T-cell (primary cell): ENCODE results near the gene CCDC124. TPM values are rescaled to one million over a fixed set of nuclear protein-coding genes. Genes with fewer than 3 reads are reported as not detected.
A peak's percentile ranks its signal among the peaks of the same experiment; 100 is the strongest.

Source experiments
- ATAC-seq, 4 experiments: fragments of 200-7000 bp in 3 of 4; fragments of 150-1000 bp in 1 of 4; cut with Tn5 transposase; replicated peaks in 1 of 4; 1 replicate in 3 of 4; 2 replicates in 1 of 4; pipeline ENCODE4 v1.10.0; 2021; ENCODE audit warnings: moderate library complexity in 3 of 4, mild to moderate bottlenecking in 2 of 4, moderate number of reproducible peaks in 1 of 4
- CTCF ChIA-PET, 2 donors: fragments of 300-600 bp; sonication (Branson Sonifier 250); formaldehyde crosslinking; loops; one replicate each; lab custom pipeline; 2022; ENCODE audit warnings: antibody characterized with exemption in 2 of 2; lab: Charles Lee
- POLR2A ChIA-PET, 2 donors: fragments of 300-600 bp; sonication (Branson Sonifier 250); formaldehyde crosslinking; loops; one replicate each; lab custom pipeline; 2022; ENCODE audit warnings: antibody characterized with exemption in 2 of 2; lab: Charles Lee
- DNase-seq, 35 experiments: peaks; one replicate each; pipeline versions ENCODE4 v3.0.0 to v3.0.0-alpha.2; 2013 to 2023
- H3K27ac ChIP-seq: one replicate; pipeline ENCODE4 v1.5.1; 2013; ENCODE audit warnings: low read length
- H3K27me3 ChIP-seq, 2 experiments: replicated peaks in 1 of 2; 1 replicate in 1 of 2; 2 replicates in 1 of 2; pipeline versions ENCODE4 v1.6.1 to v1.7.0; 2013; ENCODE audit warnings: low read length in 1 of 2, mixed read lengths in 1 of 2; ENCODE audit not compliant: control insufficient read depth in 2 of 2, insufficient read depth in 2 of 2; ENCODE audit errors: extremely low read depth in 1 of 2
- H3K36me3 ChIP-seq, 2 donors: 1 replicate in 1 of 2; 2 replicates in 1 of 2; pipeline versions ENCODE4 v1.6.1 to v1.7.0; 2013; ENCODE audit warnings: low read length in 1 of 2; ENCODE audit not compliant: control insufficient read depth in 2 of 2, insufficient read depth in 1 of 2; ENCODE audit errors: extremely low read depth in 1 of 2
- H3K4me1 ChIP-seq, 2 experiments: 1 replicate in 1 of 2; 2 replicates in 1 of 2; pipeline versions ENCODE4 v1.6.1 to v1.7.0; 2013; ENCODE audit warnings: low read length in 2 of 2, mixed read lengths in 1 of 2; ENCODE audit not compliant: insufficient read depth in 2 of 2, control insufficient read depth in 1 of 2; ENCODE audit errors: extremely low read depth in 1 of 2
- H3K4me3 ChIP-seq, 2 donors: 1 replicate in 1 of 2; 2 replicates in 1 of 2; pipeline versions ENCODE4 v1.5.1 to v1.7.0; 2013; ENCODE audit warnings: mild to moderate bottlenecking in 2 of 2, low read length in 1 of 2, moderate library complexity in 1 of 2; ENCODE audit not compliant: control insufficient read depth in 1 of 2; ENCODE audit errors: extremely low read depth in 1 of 2
- H3K9me3 ChIP-seq: 2 replicates; pipeline ENCODE4 v1.7.0; 2013
- H3K27ac Mint-ChIP-seq, 2 donors: one replicate each; pipeline ENCODE4 v1.8.0; 2020 to 2021; ENCODE audit warnings: mild to moderate bottlenecking in 2 of 2, mixed read lengths in 2 of 2
- H3K27me3 Mint-ChIP-seq, 2 donors: one replicate each; pipeline ENCODE4 v1.8.0; 2021 to 2022; ENCODE audit warnings: mixed read lengths in 2 of 2
- H3K36me3 Mint-ChIP-seq: one replicate; pipeline ENCODE4 v1.8.0; 2021; ENCODE audit warnings: mixed read lengths
- H3K4me1 Mint-ChIP-seq, 3 donors: one replicate each; pipeline ENCODE4 v1.8.0; 2020 to 2022; ENCODE audit warnings: mixed read lengths in 3 of 3, mild to moderate bottlenecking in 1 of 3
- H3K4me3 Mint-ChIP-seq, 3 donors: one replicate each; pipeline ENCODE4 v1.8.0; 2020 to 2022; ENCODE audit warnings: mild to moderate bottlenecking in 3 of 3, mixed read lengths in 3 of 3, moderate library complexity in 3 of 3
- H3K9me3 Mint-ChIP-seq, 3 donors: one replicate each; pipeline ENCODE4 v1.8.0; 2020 to 2022; ENCODE audit warnings: mixed read lengths in 3 of 3
- WGBS: methylation state at CpG from one replicate; pipeline ENCODE4 v1.1.5; 2013; ENCODE audit warnings: missing lambda C conversion rate; ENCODE audit not compliant: insufficient coverage; 5-methylcytosine and 5-hydroxymethylcytosine counted together
- total RNA-seq, 35 experiments: library from RNA in 6 of 35; stranded (reverse) in 6 of 35; fragments of 120-200 nt in 1 of 35; gene quantifications; one replicate each; pipeline versions ENCODE4 v1.2.1 to v1.2.4 and lab custom pipeline; 2013 to 2026

The CCDC124 gene
- total RNA-seq, 5 donors from 2014 or later (not counting 1 experiment from before 2014, with no cell fraction given) = 24.8 to 51.1 (median 41.5) TPM

- Mint-ChIP-seq H3K4me3 (no peak overlapping the region), H3K36me3 (no peaks in the 10 kb centered on the region), H3K4me1 (peaks cover 0 to 10% (median 5%) of the 10 kb centered on the region in 3 donors), H3K27me3 (peaks cover 27 to 45% of the 10 kb centered on the region in 2 donors), H3K27ac (no peak overlapping the region), H3K9me3 (no peaks in the 10 kb centered on the region)
- peaks cover 0 to 12% of the 10 kb centered on the region in 2 experiments for H3K4me1 ChIP-seq
- WGBS = 62% methylated on average over 2 of the region's 3 CpGs
- H3K36me3 ChIP-seq = no peaks in the 10 kb centered on the region
- H3K4me3 ChIP-seq = no peak overlapping the region
- POLR2A ChIA-PET = no interaction called here
- ATAC-seq (no peak), DNase-seq (no peak)
- CTCF ChIA-PET = interaction anchor here (0.5 to 0.7 kb wide), 3 partner anchors 21 to 108 kb away, joined by 5 to 6 read pairs (median 5); no protein-coding TSS in a partner anchor
- peaks cover 0 to 51% of the 10 kb centered on the region in 2 experiments for H3K27me3 ChIP-seq
- H3K27ac ChIP-seq = no peak overlapping the region
- no peaks in the 10 kb centered on the region for H3K9me3 ChIP-seq
Observed at GRCh38 chr19:17957149-17957849, 24.5 kb downstream of the CCDC124 start.

DNA sequence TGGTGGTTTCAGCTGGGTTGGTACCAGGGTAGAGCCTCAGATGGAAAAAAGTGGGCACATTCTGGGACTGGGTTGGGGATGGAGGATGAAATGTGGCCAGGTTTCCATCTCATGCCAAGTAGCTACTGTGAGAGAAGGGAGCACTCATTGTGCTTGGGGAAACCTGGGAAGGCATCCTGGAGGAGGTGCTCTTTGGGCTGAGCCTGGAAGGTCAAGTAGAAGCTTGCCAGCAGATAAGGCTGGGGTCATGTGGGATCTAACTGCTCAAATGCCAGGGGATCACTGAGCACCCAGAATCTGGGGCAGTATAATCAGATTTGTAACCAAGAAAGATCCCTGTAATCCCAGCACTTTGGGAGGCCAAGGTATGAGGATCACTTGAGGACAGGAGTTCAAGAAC is 25.1 kb downstream of the CCDC124 start:
- Histone ChIP-seq H3K4me1 (peaks cover 0 to 6% of the 10 kb centered on the region in 2 experiments), H3K27ac (no peak overlapping the region), H3K4me3 (no peak overlapping the region), H3K36me3 (no peaks in the 10 kb centered on the region), H3K9me3 (no peaks in the 10 kb centered on the region), H3K27me3 (peaks cover 0 to 48% of the 10 kb centered on the region in 2 experiments)
- Mint-ChIP-seq H3K9me3 (no peaks in the 10 kb centered on the region), H3K27ac (no peak overlapping the region), H3K4me3 (no peak overlapping the region), H3K36me3 (no peaks in the 10 kb centered on the region), H3K4me1 (peaks cover 0 to 6% (median 1%) of the 10 kb centered on the region in 3 donors), H3K27me3 (peaks cover 27 to 40% of the 10 kb centered on the region in 2 donors)
- CTCF ChIA-PET = interaction anchor here (0.5 to 0.7 kb wide), 3 partner anchors 13 to 37 kb away, joined by 5 to 6 read pairs (median 5); no protein-coding TSS in a partner anchor
- DNase-seq (no peak), ATAC-seq (no peak)
- POLR2A ChIA-PET = no interaction called here

GRCh38 chr19:17963936-17964691 is 31.3 kb downstream of the CCDC124 start:
- ChIA-PET CTCF (interaction anchor here in 1 of 2 donors (0.7 kb wide), 2 partner anchors 108 to 216 kb away, joined by 3 to 6 read pairs; no protein-coding TSS in a partner anchor), POLR2A (interaction anchor here in 1 of 2 donors (0.6 kb wide), 1 partner anchor 292 kb away, joined by 9 read pairs; no protein-coding TSS in a partner anchor)
- H3K27ac Mint-ChIP-seq = no peak overlapping the region
- H3K36me3 Mint-ChIP-seq = no peaks in the 10 kb centered on the region
- Histone ChIP-seq H3K4me1 (peaks cover 0 to 11% of the 10 kb centered on the region in 2 experiments), H3K9me3 (no peaks in the 10 kb centered on the region), H3K27ac (no peak overlapping the region), H3K36me3 (no peaks in the 10 kb centered on the region), H3K27me3 (peaks cover 2 to 64% of the 10 kb centered on the region in 2 experiments), H3K4me3 (no peak overlapping the region)
- peaks cover 6 to 12% (median 9%) of the 10 kb centered on the region in 3 donors for H3K4me1 Mint-ChIP-seq
- peaks cover 35 to 48% of the 10 kb centered on the region in 2 donors for H3K27me3 Mint-ChIP-seq
- DNase-seq (no peak), ATAC-seq (no peak)
- WGBS = 81% methylated on average over 9 of the region's 13 CpGs
- no peaks in the 10 kb centered on the region for H3K9me3 Mint-ChIP-seq
- no peak overlapping the region for H3K4me3 Mint-ChIP-seq

GRCh38 chr19:17965370-17966128 is 32.7 kb downstream of the CCDC124 start:
- Mint-ChIP-seq H3K36me3 (no peaks in the 10 kb centered on the region), H3K27ac (no peak overlapping the region), H3K4me3 (peak overlapping the region in 1 of 3 donors; percentile 70), H3K9me3 (no peaks in the 10 kb centered on the region), H3K4me1 (peaks cover 6 to 17% (median 9%) of the 10 kb centered on the region in 3 donors), H3K27me3 (peaks cover 40 to 52% of the 10 kb centered on the region in 2 donors)
- H3K27ac ChIP-seq = no peak overlapping the region
- H3K4me1 ChIP-seq = peaks cover 0 to 11% of the 10 kb centered on the region in 2 experiments
- H3K4me3 ChIP-seq = no peak overlapping the region
- CTCF ChIA-PET = interaction anchor here (0.6 to 0.7 kb wide), 3 partner anchors 11 to 1227 kb away, joined by 3 to 5 read pairs (median 3); no protein-coding TSS in a partner anchor
- peaks cover 2 to 75% of the 10 kb centered on the region in 2 experiments for H3K27me3 ChIP-seq
- POLR2A ChIA-PET = no interaction called here
- H3K36me3 ChIP-seq = no peaks in the 10 kb centered on the region
- DNase-seq (no peak), ATAC-seq (no peak)
- WGBS = 79% methylated on average over 9 of the region's 11 CpGs
- no peaks in the 10 kb centered on the region for H3K9me3 ChIP-seq

DNA sequence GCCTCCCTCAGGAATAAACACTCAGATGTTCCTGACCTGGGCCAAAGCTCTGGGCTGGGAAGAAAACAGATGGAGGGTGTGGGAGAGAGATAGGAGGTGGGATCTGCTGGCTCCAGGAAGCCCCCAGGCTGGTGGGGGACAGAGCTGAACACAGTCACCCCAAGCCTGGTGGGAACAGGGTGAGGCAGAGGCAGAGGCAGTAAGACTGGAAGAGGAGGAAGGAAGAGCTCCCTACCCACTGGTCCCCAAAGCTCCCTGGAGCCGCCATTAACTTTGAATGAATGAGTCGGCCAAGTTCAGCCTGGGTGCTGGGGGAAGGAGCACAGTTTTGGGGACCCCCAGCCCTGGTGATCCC is 33.3 kb downstream of the CCDC124 start:
- Histone ChIP-seq H3K4me3 (no peak overlapping the region), H3K27ac (no peak overlapping the region), H3K36me3 (no peaks in the 10 kb centered on the region), H3K4me1 (peaks cover 0 to 11% of the 10 kb centered on the region in 2 experiments), H3K27me3 (peaks cover 2 to 77% of the 10 kb centered on the region in 2 experiments), H3K9me3 (no peaks in the 10 kb centered on the region)
- no CpG with 5 or more reads among the region's 2 CpGs for whole genome bisulfite sequencing
- Mint-ChIP-seq H3K9me3 (no peaks in the 10 kb centered on the region), H3K27ac (no peak overlapping the region), H3K27me3 (peaks cover 40 to 54% of the 10 kb centered on the region in 2 donors), H3K4me1 (peaks cover 6 to 17% (median 9%) of the 10 kb centered on the region in 3 donors), H3K4me3 (peak overlapping the region in 1 of 3 donors; percentile 70), H3K36me3 (no peaks in the 10 kb centered on the region)
- POLR2A ChIA-PET = no interaction called here
- ATAC-seq = no peak
- no peak for DNase-seq
- CTCF ChIA-PET = interaction anchor here (0.6 to 0.7 kb wide), 3 partner anchors 11 to 1227 kb away, joined by 3 to 5 read pairs (median 3); no protein-coding TSS in a partner anchor
